Sciatic nerve (tissue), 2 donors: ENCODE measurements around the gene TNKS1BP1. TPM values are rescaled to one million over a fixed set of nuclear protein-coding genes. Genes with fewer than 3 reads are reported as not detected.
A peak's percentile ranks its signal among the peaks of the same experiment; 100 is the strongest.
"Not testable (repeated sequence)": the region's sequence is repeated elsewhere in the genome, so short reads cannot be mapped to it uniquely, and the experiment has no call there.

Experiments
- ATAC-seq: fragments of 200-7000 bp; cut with Tn5 transposase; one replicate; pipeline ENCODE4 v1.9.1; 2020; ENCODE audit warnings: mild to moderate bottlenecking, moderate library complexity
- DNase-seq: peaks from one replicate; pipeline ENCODE4 v3.0.0-alpha.2; 2020; ENCODE audit warnings: low spot score
- intact Hi-C: fragments of 100-400 bp; cut with DNase I; formaldehyde crosslinking; loops from one replicate; pipeline ENCODE4 v1.14.2; 2022
- total RNA-seq: library from RNA; stranded (reverse); fragmentation: NEBNext Ultra II Directional; extraction: Animal tissue kit (Norgen Biotek cat#: 25700); gene quantifications from one replicate; pipeline ENCODE4 v1.2.1, GENCODE V29; 2021
- donor health status: DM: no; HTN: no; CAD: no.
- donor health status: DM: no; HTN: no; CAD: no.

Gene TNKS1BP1, protein sequence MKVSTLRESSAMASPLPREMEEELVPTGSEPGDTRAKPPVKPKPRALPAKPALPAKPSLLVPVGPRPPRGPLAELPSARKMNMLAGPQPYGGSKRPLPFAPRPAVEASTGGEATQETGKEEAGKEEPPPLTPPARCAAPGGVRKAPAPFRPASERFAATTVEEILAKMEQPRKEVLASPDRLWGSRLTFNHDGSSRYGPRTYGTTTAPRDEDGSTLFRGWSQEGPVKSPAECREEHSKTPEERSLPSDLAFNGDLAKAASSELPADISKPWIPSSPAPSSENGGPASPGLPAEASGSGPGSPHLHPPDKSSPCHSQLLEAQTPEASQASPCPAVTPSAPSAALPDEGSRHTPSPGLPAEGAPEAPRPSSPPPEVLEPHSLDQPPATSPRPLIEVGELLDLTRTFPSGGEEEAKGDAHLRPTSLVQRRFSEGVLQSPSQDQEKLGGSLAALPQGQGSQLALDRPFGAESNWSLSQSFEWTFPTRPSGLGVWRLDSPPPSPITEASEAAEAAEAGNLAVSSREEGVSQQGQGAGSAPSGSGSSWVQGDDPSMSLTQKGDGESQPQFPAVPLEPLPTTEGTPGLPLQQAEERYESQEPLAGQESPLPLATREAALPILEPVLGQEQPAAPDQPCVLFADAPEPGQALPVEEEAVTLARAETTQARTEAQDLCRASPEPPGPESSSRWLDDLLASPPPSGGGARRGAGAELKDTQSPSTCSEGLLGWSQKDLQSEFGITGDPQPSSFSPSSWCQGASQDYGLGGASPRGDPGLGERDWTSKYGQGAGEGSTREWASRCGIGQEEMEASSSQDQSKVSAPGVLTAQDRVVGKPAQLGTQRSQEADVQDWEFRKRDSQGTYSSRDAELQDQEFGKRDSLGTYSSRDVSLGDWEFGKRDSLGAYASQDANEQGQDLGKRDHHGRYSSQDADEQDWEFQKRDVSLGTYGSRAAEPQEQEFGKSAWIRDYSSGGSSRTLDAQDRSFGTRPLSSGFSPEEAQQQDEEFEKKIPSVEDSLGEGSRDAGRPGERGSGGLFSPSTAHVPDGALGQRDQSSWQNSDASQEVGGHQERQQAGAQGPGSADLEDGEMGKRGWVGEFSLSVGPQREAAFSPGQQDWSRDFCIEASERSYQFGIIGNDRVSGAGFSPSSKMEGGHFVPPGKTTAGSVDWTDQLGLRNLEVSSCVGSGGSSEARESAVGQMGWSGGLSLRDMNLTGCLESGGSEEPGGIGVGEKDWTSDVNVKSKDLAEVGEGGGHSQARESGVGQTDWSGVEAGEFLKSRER (N-terminal part only)
- 178 TPM for total RNA-seq

DNA sequence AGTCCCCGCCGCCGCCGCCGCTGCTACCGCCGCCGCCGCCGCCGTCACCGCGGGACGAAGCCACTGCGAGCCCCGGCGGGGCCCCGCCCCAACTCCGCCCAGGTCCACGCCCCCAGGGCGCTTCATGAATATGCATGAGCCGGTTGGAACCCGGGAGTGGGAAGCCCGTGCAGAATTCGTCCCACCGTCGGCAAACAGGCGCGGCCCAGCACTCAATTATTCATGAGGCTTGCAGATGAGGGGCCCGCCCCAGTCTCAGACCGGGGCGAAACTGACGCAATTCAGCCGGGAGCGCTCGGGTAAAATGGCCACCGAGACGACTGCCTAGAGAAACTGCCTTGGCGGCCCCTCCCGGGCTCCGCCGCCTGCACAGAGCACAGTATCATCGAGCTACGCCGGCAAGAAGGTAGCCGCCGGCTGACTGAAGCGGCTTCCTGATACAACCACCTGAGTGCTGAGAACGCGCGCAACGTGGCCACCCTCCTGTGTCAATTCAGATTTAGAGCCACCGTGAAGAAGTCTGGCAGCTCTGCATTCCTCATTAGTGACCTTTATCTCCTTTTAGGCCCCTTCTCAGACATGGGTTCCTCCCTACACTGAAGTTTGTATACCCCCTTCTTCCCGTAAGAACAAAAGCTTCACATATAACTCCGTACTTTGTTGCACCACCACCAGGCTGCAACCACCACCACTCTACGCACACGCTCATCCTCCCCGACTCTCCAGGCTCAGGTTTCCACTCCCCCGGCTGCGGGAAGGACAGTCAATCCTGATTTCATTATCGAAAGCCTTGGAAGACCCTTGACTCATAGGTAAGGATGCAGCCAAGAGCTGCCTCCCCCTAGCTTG, at the start of gene TNKS1BP1:
Gene TNKS1BP1 (minus strand): TSS at position 67 of the 849 bp plus-strand sequence. CDS start 3,067 bp downstream, outside the sequence.
- peak; percentile 87 for ATAC-seq
- DNase-seq: peak; percentile 98
- intact Hi-C loops: no loop called here

DNA sequence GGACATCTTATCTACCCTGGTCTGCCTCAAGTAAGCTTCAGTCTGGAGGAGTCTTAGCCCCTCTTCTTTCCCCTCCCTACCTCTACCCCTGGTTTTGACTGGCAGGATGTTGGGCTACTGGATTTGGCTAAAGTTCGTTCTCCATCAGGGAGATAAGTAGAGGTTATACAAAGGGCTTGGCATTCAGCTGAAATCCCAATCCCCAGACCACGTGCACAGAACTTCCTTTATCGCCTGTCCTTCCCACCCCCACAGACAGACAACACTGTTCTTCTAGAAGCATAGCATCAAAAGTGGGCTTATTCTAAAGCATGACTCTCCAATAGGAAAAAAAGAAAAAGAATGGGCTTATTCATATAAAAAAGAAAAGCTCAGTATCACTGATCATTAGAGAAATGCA, 48.4 kb upstream of the TNKS1BP1 start:
- ATAC-seq: no peak
- intact Hi-C loops: no loop called here
- DNase-seq: no peak

DNA sequence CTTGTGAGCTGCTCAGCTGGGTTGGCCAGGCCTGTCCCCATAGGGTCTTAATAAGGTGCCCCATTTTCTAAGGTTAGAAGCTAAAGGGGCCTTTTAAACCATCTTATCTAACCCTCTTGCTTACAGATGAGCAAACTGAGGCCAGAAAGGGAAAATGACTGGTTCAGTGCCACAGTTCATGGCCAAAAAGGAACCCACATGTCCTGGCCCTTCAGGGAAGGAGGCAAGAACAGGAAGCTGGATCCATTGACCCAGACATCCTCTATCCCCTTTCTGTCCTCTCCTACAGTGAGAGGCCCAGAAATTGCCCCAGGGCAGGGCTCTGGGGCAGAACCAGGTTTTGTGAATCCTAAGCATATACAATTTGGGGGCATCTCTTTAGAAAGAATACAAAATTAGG, 46.2 kb upstream of the TNKS1BP1 start:
- DNase-seq (no peak), ATAC-seq (no peak)
- intact Hi-C loops: no loop called here

DNA sequence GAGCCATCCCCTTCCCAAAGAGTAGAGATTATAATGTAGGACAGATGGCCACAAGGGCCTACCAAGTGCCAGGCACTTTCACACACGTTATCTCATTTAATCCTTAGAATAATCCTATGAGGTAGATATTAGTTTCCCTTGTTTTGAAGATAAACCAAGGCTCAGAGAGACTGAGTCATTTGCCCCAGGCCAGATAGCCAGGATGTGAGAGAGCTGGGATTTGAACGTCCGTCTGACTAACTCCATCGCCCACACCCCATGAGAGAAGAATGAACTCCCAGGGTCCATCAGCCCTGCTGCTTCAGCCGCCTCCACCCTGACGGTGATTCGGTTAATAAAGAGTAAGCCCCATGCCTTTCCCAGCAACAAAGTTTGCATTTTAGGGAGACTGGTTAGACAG, 45.5 kb upstream of the TNKS1BP1 start:
- intact Hi-C loops: no loop called here
- DNase-seq (no peak), ATAC-seq (no peak)

DNA sequence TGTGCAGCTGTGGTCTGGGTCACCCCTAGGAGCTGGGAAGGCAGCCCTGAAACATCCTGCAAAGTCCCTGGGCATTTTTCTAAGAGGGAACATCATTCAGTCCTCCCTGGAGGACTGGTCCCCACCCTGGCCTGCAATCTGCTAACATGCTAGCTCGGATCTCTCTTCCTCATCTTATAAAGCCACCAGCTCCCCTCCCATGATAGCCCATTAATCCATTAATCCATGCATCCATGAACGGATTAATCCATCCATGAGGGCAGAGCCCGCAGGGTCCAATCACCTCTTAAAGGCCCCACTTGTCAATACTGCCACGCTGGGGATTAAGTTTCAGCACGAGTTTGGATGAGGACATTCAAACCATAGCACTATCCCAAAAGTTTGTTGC, 44.1 kb upstream of the TNKS1BP1 start:
- no peak for ATAC-seq
- intact Hi-C loops: no loop called here
- no peak for DNase-seq

DNA sequence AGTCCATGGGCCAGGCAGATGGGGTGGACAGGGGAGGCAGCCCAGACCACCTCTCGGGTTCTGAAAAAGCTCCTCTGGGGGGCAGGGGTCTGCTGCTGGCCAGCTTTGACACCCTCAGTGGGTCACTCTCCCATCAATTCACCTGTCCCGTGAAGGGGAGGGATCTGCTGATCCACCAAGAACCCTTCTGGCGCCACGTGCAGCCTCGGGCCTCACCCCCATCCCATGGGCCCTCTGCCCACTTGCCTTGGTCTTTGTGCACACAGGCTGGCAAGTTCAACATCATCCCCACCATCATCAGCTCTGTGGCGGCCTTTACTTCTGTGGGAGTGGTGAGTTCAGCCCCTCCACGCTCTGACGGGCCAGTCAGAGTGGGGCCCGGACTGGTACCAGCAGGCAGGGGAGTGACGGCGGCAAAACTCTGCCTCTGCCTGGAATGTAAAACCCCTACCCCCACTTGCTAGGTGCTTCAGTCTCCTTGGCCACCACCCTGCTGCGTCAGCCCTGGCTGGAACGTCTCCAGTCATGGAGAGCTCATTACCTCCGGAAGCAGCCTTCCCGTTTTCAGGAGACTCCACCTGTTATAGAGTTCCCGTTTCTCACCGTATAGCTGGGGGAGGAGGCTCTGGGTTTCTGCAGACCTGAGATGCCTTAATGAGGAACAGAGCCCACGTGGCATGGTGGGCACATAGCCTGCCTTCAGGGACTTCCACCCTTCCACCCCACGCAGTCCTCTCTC, 43.5 kb upstream of the TNKS1BP1 start:
- DNase-seq (no peak), ATAC-seq (no peak)
- intact Hi-C loops: no loop called here

DNA sequence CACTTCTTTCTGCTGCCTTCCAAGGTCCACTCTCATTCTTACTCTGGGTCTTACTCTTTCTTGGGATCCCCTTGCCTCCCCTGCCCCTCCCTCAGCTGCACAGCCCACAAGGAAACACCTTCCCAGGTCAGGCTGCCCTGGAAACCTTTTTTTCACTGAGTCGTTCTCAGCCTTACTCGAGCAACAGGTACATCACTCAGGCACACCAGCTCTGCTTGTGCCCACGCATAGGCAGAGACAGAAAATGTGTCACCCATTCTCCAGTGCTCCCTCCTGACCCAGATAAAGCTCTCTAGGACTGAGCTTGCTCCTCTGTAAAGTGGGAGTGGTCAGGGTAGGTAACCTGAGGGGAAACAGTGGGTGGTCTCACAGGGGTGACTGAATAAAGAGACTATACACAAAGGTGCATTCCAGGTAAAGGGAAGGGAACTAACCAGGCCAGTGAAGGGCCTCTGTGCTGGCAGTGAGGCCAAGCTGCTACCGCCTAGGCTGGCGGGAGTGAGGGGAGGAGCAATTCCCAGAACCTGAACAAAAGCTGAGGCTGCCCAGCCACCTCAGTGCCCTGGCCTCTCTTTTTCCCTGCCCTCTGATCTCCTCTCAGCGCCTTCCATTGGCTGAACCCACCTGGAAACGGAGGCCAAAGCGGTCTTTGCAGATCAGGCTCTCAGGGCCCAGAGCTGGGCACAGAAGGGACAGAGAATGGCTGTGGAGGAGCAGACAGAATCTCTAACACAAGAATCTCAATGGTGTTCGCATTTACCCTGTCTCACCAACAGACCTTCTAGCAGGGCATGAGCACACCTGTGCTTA, 40.3 kb upstream of the TNKS1BP1 start:
- ATAC-seq: no peak
- no peak for DNase-seq
- intact Hi-C loops: no loop called here

DNA sequence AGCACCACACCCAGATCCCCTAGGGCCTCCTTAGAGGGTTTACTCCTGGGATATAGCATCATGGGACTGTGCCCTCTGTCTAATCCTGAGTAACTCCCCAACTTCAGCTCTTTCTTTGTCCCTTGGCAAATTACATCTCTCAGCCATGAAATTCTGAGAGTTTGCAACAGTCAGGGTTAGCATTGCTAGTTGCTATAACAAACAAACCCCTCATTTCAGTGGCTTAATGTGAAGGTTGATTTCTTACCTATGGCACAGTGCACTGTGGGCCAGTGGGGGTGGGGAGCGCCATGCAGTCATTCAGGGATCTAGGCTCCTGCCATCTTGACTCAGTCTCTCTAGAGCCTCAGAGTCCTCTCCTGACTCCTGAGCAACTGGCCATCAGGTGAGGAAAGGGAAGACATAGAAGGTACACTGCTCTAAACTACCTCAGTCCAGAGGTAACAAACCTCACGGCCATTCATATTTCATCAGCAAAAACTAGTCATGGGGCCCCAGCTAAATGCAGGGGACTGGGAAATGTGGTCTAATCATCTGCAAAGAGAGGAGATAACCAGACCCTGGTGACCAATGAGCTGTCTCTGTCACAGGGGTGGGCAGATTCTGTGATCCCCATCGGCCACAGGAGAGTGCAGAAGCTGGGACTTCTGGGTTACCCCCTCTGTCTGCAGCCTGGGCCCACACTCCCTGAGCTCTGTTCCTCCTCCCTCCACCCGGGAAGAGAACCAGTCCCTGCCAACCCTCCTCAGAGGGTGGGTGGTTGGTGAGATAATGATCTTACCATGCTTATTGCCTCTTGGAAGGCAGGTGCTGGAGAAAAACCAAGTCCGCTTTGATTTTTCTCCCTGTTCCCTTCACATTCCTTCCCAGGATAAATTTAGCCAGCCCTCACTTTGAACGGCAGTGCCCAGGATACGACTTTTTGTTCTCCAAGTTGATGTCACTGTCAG, 38.7 kb upstream of the TNKS1BP1 start:
- no peak for DNase-seq
- intact Hi-C loops: no loop called here
- ATAC-seq: no peak

DNA sequence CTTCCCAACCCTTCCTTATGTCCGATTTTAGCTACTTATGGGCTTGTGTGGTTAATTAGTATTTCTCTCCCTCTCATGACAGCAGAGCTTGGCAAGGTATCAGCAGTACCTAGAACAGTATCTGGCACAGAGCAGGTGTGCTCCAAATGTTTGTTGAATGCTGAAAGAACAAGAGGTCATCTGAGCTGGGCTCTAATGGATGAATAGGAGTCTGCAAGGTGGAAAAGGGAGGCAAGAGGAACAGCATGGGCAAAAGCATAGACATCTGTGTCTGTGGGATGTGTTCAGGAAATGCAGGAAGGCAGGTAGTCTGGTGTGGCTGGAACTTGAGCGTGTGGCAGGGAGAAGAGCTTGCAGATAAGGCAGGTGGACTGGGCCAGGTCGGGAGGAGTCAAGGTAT, 37.2 kb upstream of the TNKS1BP1 start:
- intact Hi-C loops: no loop called here
- DNase-seq (no peak), ATAC-seq (no peak)

DNA sequence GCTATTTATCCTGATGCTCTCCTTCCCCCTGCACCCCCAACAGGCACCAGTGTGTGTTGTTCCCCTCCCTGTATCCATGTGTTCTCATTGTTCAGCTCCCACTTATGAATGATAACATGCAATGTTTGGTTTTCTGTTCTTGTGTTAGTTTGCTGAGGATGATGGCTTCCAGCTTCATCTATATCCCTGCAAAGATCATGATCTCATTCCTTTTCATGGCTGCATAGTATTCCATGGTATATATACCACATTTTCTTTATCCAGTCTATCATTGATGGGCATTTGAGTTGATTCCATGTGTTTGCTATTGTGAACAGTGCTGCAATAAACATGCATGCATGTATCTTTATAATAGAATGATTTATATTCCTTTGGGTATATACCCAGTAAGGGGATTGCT, 36.7 kb upstream of the TNKS1BP1 start:
- intact Hi-C loops, DNase-seq, ATAC-seq: not testable (repeated sequence)

DNA sequence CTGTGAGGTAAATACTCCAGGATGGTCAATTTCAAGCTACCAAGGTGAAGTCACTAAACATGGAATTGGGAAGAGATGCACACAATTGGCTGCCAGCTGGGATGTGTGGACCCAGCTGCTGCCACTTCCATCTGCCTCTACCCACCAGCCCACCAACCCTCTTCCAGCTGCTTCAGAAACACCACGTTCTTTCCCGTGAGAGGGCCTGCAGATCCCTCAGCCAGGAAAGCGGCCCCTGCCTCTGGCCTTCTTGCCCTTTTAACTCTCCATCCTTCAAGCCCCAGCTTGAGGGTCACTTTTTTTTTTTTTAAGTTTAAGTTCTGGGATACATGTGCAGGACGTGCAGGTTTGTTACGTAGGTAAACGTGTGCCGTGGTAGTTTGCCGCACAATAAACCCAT, 36.2 kb upstream of the TNKS1BP1 start:
- ATAC-seq: no peak
- intact Hi-C loops: no loop called here
- DNase-seq: no peak

DNA sequence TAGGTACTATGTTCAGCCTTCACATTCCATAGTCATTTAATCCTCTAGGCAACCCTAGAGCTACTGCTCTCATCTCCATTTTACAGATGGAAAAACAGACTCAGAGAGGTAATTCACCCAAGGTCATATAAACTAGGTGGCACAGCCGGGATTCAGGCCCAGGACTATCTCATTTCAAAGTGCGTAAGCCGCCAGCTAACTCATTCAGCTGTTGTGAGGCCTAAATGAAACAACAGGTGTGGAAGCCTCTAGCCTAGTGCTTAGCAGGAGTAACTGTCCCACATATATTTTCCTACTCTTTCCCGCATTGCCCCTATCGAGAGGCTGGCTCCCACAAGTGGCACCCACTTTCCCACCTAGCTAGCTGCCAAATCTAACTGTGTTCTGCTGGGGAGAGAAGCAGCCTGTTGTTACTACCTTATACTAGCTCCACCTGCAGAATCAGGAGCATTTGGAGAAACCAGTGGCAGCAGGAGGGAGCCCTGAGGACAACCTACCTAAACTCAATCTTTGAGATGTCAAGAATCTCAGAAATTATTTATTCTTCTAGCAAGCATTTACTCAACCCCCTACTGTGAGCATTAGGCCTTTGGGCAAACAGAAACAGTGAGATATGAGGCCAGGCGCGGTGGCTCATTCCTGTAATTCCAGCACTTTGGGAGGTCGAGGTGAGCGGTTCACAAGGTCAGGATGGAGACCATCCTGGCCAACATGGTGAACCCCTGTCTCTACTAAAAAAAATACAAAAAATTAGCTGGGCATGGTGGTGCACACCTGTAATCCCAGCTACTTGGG, 35.3 kb upstream of the TNKS1BP1 start:
- DNase-seq: no peak
- intact Hi-C loops: no loop called here
- no peak for ATAC-seq

DNA sequence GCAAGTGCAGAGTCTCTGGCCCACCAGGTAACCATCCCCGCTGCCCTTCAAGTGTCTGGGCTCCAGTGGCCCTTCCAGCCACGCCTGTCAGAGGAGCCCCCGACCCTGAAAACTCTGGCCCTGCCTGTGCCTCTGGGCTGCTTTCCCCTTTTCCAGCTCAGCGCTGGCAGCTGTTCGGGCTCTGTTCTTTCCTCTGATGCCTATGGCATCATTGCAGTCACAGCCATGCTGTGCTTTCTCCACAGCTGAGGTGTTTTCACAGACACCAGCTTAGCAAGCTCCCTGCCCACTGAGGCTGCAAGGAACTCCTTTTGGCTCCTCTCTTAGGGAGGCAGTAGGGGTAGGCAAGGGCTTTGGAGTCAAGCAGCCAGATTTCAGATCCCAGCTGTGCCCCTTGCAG, 34.6 kb upstream of the TNKS1BP1 start:
- intact Hi-C loops: no loop called here
- DNase-seq: no peak
- no peak for ATAC-seq

DNA sequence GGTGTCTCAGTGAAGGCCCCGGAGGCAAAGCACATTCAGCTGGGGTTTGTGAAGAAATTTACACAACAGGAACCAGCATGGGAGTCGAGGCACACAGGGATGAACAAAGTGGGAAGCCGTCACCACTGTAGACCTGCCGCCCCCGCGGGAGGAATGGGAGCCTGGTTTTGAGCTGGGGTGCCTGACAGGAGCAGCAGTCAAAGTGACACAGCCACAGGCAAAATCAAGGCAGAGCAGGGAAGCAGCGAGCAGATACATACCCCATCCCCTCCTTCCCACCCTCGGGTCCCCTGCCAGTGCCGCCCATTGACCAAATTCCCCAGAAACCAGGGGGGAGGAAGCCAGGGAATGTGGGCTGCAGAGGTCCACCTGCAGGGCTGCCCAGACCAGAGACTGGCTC, 34.2 kb upstream of the TNKS1BP1 start:
- ATAC-seq (no peak), DNase-seq (no peak)
- intact Hi-C loops: no loop called here

DNA sequence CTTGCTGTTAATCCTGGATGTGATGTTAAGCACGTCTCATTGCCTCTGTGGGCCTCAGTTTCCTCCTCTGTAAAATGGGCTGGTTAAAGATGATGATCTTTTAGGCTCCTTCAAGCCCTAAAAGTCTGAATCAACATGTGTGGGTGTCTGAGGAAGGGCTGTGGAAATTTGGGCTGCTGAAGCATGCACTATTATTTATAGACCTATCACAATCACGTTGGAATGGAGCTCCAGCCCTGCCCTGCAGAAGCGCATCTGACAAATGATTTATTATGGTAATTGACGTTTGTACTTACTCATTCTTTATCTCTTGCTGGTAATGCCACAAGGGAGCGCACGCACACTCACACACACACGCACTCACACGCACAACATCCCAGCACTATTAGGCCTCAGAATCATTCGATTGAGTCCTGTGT, 33.8 kb upstream of the TNKS1BP1 start:
- DNase-seq: no peak
- intact Hi-C loops: no loop called here
- ATAC-seq: no peak
